SK-N-SH (cell line): Measurements from ENCODE around the gene POU6F2. TPM values are rescaled to one million over a fixed set of nuclear protein-coding genes. Genes with fewer than 3 reads are reported as not detected.

Experiments used
- CTCF ChIA-PET: fragments of 300-600, 350-600 bp; formaldehyde crosslinking; extraction: SDS; loops from one replicate; lab custom pipeline; 2021; lab: Yijun Ruan, JAX
- POLR2A ChIA-PET: fragments of 350-600 bp; sonication (Branson Sonifier 250); formaldehyde crosslinking; extraction: SDS; loops from one replicate; lab custom pipeline; 2020; ENCODE audit warnings: antibody characterized with exemption, inconsistent platforms; lab: Yijun Ruan, JAX
- DNase-seq: peaks from one replicate; pipeline ENCODE4 v3.0.0; 2012
- H2AFZ ChIP-seq: fragments of 200-600 bp; sonication (generic); 2 replicates; pipeline ENCODE4 v1.8.1; 2016; ENCODE audit warnings: antibody characterized with exemption, mild to moderate bottlenecking, low read depth
- H3F3A ChIP-seq: fragments of 200-600 bp; sonication (generic); replicated peaks from 2 replicates; pipeline ENCODE3; 2016; ENCODE audit warnings: antibody characterized with exemption, mild to moderate bottlenecking; ENCODE audit not compliant: insufficient read depth
- H3K27ac ChIP-seq, 2 experiments: fragments of 200-500 bp in 1 of 2; fragments of 200-600 bp in 1 of 2; sonication (Bioruptor generic) in 1 of 2; sonication (generic), shearing (Covaris generic) in 1 of 2; 2 replicates each; pipeline versions ENCODE4 v1.5.1 to v1.6.1; 2014 to 2016; ENCODE audit warnings: low read depth in 2 of 2, inconsistent platforms in 1 of 2, low read length in 1 of 2, mild to moderate bottlenecking in 1 of 2, mixed read lengths in 1 of 2
- H3K27me3 ChIP-seq: fragments of 200-600 bp; sonication (generic), shearing (Covaris generic); 2 replicates; pipeline ENCODE4 v1.6.1; 2016; ENCODE audit warnings: mixed run types; ENCODE audit not compliant: insufficient read depth
- H3K36me3 ChIP-seq, 2 experiments: fragments of 200-500 bp in 1 of 2; fragments of 200-600 bp in 1 of 2; sonication (Bioruptor generic) in 1 of 2; sonication (generic) in 1 of 2; replicated peaks in 1 of 2; 2 replicates each; pipeline versions ENCODE3 to v1.5.1; 2014 to 2016; ENCODE audit warnings: low read length in 1 of 2, mild to moderate bottlenecking in 1 of 2; ENCODE audit not compliant: insufficient read depth in 2 of 2, control insufficient read depth in 1 of 2
- H3K4me1 ChIP-seq, 2 experiments: fragments of 200-500 bp in 1 of 2; fragments of 200-600 bp in 1 of 2; sonication (Bioruptor generic) in 1 of 2; sonication (generic), shearing (Covaris generic) in 1 of 2; 2 replicates each; pipeline versions ENCODE4 v1.5.1 to v1.6.1; 2014 to 2016; ENCODE audit warnings: low read depth in 1 of 2, low read length in 1 of 2, mixed run types in 1 of 2; ENCODE audit not compliant: insufficient read depth in 2 of 2, control insufficient read depth in 1 of 2
- H3K4me2 ChIP-seq: fragments of 200-600 bp; sonication (generic), shearing (Covaris generic); 2 replicates; pipeline ENCODE4 v1.6.1; 2017; ENCODE audit warnings: mixed run types
- H3K4me3 ChIP-seq, 2 experiments: fragments of 200-500 bp in 1 of 2; fragments of 200-600 bp in 1 of 2; sonication (Bioruptor generic) in 1 of 2; sonication (generic), shearing (Covaris generic) in 1 of 2; 2 replicates each; pipeline versions ENCODE4 v1.5.1 to v1.8.1; 2014 to 2016; ENCODE audit warnings: low read depth in 2 of 2, inconsistent platforms in 1 of 2, low read length in 1 of 2, mild to moderate bottlenecking in 1 of 2, mixed read lengths in 1 of 2, moderate library complexity in 1 of 2
- H3K79me2 ChIP-seq: fragments of 200-600 bp; sonication (generic); 2 replicates; pipeline ENCODE4 v1.8.1; 2017; ENCODE audit warnings: mild to moderate bottlenecking; ENCODE audit not compliant: insufficient read depth
- H3K9ac ChIP-seq: fragments of 200-600 bp; sonication (generic); 2 replicates; pipeline ENCODE4 v1.6.1; 2017; ENCODE audit warnings: mixed run types
- H3K9me2 ChIP-seq: fragments of 200-600 bp; sonication (generic); 2 replicates; pipeline ENCODE4 v1.6.1; 2017; ENCODE audit warnings: mixed run types
- H3K9me3 ChIP-seq: fragments of 200-600 bp; sonication (generic); 2 replicates; pipeline ENCODE4 v1.6.1; 2017; ENCODE audit warnings: mixed run types, mild to moderate bottlenecking, moderate library complexity
- H4K20me1 ChIP-seq: fragments of 200-600 bp; sonication (generic); 2 replicates; pipeline ENCODE4 v1.6.1; 2017; ENCODE audit warnings: mild to moderate bottlenecking, mixed run types; ENCODE audit not compliant: insufficient read depth
- EZH2phosphoT487 ChIP-seq: fragments of 200-600 bp; sonication (generic); IDR thresholded peaks from 2 replicates; pipeline ENCODE4 v1.6.1; 2017; ENCODE audit warnings: low read depth, mixed run types, mild to moderate bottlenecking, antibody characterized with exemption, moderate library complexity, borderline replicate concordance
- FOSL2 ChIP-seq: IDR thresholded peaks from 2 replicates; pipeline ENCODE4 v1.4.0; 2012; ENCODE audit warnings: low read depth, mild to moderate bottlenecking, moderate library complexity, borderline replicate concordance
- FOXJ3 ChIP-seq: sonication (generic); formaldehyde crosslinking; IDR thresholded peaks from 2 replicates; pipeline ENCODE4 v1.5.1; 2020; ENCODE audit warnings: mild to moderate bottlenecking, missing genetic modification reagents
- PBX3 ChIP-seq: IDR thresholded peaks from 2 replicates; pipeline ENCODE4; 2012
- RAD21 ChIP-seq: IDR thresholded peaks from 2 replicates; pipeline ENCODE4 v1.6.1; 2012; ENCODE audit warnings: mild to moderate bottlenecking, low read length
- RFX5 ChIP-seq: IDR thresholded peaks from 2 replicates; pipeline ENCODE4 v1.6.1; 2012; ENCODE audit warnings: mild to moderate bottlenecking, improper control_type of control experiment, low read length
- RXRA ChIP-seq: IDR thresholded peaks from 2 replicates; pipeline ENCODE4 v1.4.0; 2012; ENCODE audit warnings: low read depth, mild to moderate bottlenecking, borderline replicate concordance
- SMC3 ChIP-seq: IDR thresholded peaks from 2 replicates; pipeline ENCODE4 v1.6.1; 2012; ENCODE audit warnings: low read depth, low read length, improper control_type of control experiment
- TAF1 ChIP-seq: IDR thresholded peaks from 2 replicates; pipeline ENCODE4 v1.6.1; 2012; ENCODE audit warnings: low read depth, mild to moderate bottlenecking, low read length, moderate library complexity, borderline replicate concordance
- TCF12 ChIP-seq: IDR thresholded peaks from 2 replicates; pipeline ENCODE4 v1.4.0; 2012
- WGBS: methylation state at CpG from one replicate; pipeline ENCODE4 v1.1.6; 2017; ENCODE audit warnings: low lambda C conversion rate; 5-methylcytosine and 5-hydroxymethylcytosine counted together
- polyA plus RNA-seq, 3 experiments: library from polyadenylated mRNA; depleted of rRNA; stranded (reverse); fragments of >200 nt; gene quantifications; 2 replicates each; pipeline ENCODE4 v1.2.3, GENCODE V29; 2012
- TF ChIP-seq, protein P1 (sequence below): IDR thresholded peaks from 2 replicates; pipeline ENCODE4 v1.6.1; 2012; ENCODE audit warnings: mild to moderate bottlenecking, low read depth, low read length, moderate library complexity
- TF ChIP-seq, protein P2 (sequence below): IDR thresholded peaks from 2 replicates; pipeline ENCODE4 v1.4.0; 2012; ENCODE audit warnings: low read depth
- TF ChIP-seq, protein P3 (sequence below): fragments of 150-350 bp; IDR thresholded peaks from 2 replicates; pipeline ENCODE4 v1.6.1; 2017; ENCODE audit warnings: antibody characterized with exemption, low read length, low read depth, borderline replicate concordance

The POU6F2 gene
- polyA plus RNA-seq, 1 of the 3 experiments (the other 2 are of a cell fraction): under 0.01 TPM

GRCh38 chr7:39433550-39433949 lies 455.8 kb downstream of the POU6F2 start (continued):
- TF ChIP-seq FOXJ3 (CRISPR knock-in tag) (no peak), EZH2phosphoT487 (no peak), TAF1 (no peak)
- TF ChIP-seq, all 33 proteins: peak for 0

DNA sequence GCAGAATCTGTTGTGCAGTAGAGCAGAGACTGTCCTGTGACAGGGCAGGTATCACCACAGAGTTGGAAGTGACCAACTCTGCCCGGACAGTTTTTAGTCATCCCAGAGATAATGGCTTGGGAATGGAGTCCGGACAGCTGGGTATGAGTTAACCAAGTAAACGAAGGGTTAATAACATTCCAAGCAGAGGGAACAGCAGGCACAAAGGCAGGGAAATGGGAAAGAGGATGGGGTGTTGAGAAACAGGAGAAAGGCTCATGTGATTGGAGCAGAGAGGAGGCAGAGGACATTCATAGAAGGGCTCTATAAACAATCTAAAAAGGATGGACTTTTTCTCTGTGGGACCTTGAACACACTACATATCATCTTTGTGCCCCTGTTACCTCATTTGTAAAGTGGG lies 456.3 kb downstream of the POU6F2 start:
- ChIA-PET POLR2A (no interaction called here), CTCF (no interaction called here)
- Histone ChIP-seq H3K9me3 (no peaks in the 10 kb centered on the region), H3K4me1 (no peaks in the 10 kb centered on the region; a peak in 1 of 4 replicates), H3K9ac (no peak overlapping the region), H4K20me1 (no peaks in the 10 kb centered on the region), H2AFZ (no peak overlapping the region), H3K4me2 (no peak overlapping the region), H3K79me2 (no peaks in the 10 kb centered on the region), H3K27me3 (peaks cover 23% of the 10 kb centered on the region; the same call in 1 of the 2 replicates), H3F3A (no peaks in the 10 kb centered on the region), H3K27ac (no peak overlapping the region), H3K4me3 (no peak overlapping the region), H3K9me2 (no peaks in the 10 kb centered on the region), H3K36me3 (no peaks in the 10 kb centered on the region)
- TF ChIP-seq TCF12 (no peak), SMC3 (no peak), RXRA (no peak), FOXJ3 (CRISPR knock-in tag) (no peak), PBX3 (no peak), RAD21 (no peak), FOSL2 (no peak), RFX5 (no peak)
- TF ChIP-seq, protein P1, sequence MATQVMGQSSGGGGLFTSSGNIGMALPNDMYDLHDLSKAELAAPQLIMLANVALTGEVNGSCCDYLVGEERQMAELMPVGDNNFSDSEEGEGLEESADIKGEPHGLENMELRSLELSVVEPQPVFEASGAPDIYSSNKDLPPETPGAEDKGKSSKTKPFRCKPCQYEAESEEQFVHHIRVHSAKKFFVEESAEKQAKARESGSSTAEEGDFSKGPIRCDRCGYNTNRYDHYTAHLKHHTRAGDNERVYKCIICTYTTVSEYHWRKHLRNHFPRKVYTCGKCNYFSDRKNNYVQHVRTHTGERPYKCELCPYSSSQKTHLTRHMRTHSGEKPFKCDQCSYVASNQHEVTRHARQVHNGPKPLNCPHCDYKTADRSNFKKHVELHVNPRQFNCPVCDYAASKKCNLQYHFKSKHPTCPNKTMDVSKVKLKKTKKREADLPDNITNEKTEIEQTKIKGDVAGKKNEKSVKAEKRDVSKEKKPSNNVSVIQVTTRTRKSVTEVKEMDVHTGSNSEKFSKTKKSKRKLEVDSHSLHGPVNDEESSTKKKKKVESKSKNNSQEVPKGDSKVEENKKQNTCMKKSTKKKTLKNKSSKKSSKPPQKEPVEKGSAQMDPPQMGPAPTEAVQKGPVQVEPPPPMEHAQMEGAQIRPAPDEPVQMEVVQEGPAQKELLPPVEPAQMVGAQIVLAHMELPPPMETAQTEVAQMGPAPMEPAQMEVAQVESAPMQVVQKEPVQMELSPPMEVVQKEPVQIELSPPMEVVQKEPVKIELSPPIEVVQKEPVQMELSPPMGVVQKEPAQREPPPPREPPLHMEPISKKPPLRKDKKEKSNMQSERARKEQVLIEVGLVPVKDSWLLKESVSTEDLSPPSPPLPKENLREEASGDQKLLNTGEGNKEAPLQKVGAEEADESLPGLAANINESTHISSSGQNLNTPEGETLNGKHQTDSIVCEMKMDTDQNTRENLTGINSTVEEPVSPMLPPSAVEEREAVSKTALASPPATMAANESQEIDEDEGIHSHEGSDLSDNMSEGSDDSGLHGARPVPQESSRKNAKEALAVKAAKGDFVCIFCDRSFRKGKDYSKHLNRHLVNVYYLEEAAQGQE: no peak
- TF ChIP-seq, protein P2, sequence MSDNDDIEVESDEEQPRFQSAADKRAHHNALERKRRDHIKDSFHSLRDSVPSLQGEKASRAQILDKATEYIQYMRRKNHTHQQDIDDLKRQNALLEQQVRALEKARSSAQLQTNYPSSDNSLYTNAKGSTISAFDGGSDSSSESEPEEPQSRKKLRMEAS: no peak
- TF ChIP-seq, protein P3, sequence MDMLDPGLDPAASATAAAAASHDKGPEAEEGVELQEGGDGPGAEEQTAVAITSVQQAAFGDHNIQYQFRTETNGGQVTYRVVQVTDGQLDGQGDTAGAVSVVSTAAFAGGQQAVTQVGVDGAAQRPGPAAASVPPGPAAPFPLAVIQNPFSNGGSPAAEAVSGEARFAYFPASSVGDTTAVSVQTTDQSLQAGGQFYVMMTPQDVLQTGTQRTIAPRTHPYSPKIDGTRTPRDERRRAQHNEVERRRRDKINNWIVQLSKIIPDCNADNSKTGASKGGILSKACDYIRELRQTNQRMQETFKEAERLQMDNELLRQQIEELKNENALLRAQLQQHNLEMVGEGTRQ: no peak
- DNase-seq: no peak
- WGBS: 11% methylated on average over 3 of the region's 3 CpGs
